Dendritic cell treated with granulocyte-macrophage colony-stimulating factor and Interleukin-4, amounts not matched to agents 40 ng/mL and 50 ng/mL, for 4 days (primary cell): ENCODE results near the gene MAP3K5.
"Not testable (repeated sequence)": the region's sequence is repeated elsewhere in the genome, so short reads cannot be mapped to it uniquely, and the experiment has no call there.

Experiments
- H3K27ac Mint-ChIP-seq: one replicate; pipeline ENCODE4 v1.8.0; 2022; ENCODE audit warnings: mild to moderate bottlenecking, mixed read lengths
- H3K27me3 Mint-ChIP-seq: one replicate; pipeline ENCODE4 v1.8.0; 2022; ENCODE audit warnings: mild to moderate bottlenecking, mixed read lengths
- H3K36me3 Mint-ChIP-seq: one replicate; pipeline ENCODE4 v1.8.0; 2022; ENCODE audit warnings: low read depth, mixed read lengths
- H3K4me1 Mint-ChIP-seq: one replicate; pipeline ENCODE4 v1.8.0; 2022; ENCODE audit warnings: low read depth, mixed read lengths
- H3K4me3 Mint-ChIP-seq: one replicate; pipeline ENCODE4 v1.8.0; 2022; ENCODE audit warnings: mild to moderate bottlenecking, moderate library complexity, mixed read lengths
- H3K9me3 Mint-ChIP-seq: one replicate; pipeline ENCODE4 v1.8.0; 2022; ENCODE audit warnings: mixed read lengths
- intact Hi-C: fragments of 100-400 bp; cut with micrococcal nuclease; formaldehyde crosslinking; loops from one replicate; pipeline ENCODE4 v1.15.0; 2022

MAP3K5 gene

GRCh38 chr6:136585523-136585922 is 206.8 kb downstream of the MAP3K5 start:
- H3K4me1 Mint-ChIP-seq: peaks cover 25% of the 10 kb centered on the region
- not testable (repeated sequence) for H3K4me3 Mint-ChIP-seq, H3K27me3 Mint-ChIP-seq, H3K9me3 Mint-ChIP-seq, H3K27ac Mint-ChIP-seq
- intact Hi-C loops: loop anchor here (10.0 kb wide), 1 partner anchor 209 kb away; the partner anchor contains the start of gene MAP3K5
- peaks cover 84% of the 10 kb centered on the region for H3K36me3 Mint-ChIP-seq

GRCh38 chr6:136584290-136584689 is 208.0 kb downstream of the MAP3K5 start:
- Mint-ChIP-seq H3K36me3 (peaks cover 84% of the 10 kb centered on the region), H3K4me1 (peaks cover 16% of the 10 kb centered on the region), H3K27ac (peak overlapping the region; percentile 74)
- intact Hi-C loops: loop anchor here (5.0 to 10.0 kb wide), 2 partner anchors 58 to 211 kb away; partner anchors contain the start of gene MAP3K5
- H3K27me3 Mint-ChIP-seq, H3K9me3 Mint-ChIP-seq, H3K4me3 Mint-ChIP-seq: not testable (repeated sequence)

DNA sequence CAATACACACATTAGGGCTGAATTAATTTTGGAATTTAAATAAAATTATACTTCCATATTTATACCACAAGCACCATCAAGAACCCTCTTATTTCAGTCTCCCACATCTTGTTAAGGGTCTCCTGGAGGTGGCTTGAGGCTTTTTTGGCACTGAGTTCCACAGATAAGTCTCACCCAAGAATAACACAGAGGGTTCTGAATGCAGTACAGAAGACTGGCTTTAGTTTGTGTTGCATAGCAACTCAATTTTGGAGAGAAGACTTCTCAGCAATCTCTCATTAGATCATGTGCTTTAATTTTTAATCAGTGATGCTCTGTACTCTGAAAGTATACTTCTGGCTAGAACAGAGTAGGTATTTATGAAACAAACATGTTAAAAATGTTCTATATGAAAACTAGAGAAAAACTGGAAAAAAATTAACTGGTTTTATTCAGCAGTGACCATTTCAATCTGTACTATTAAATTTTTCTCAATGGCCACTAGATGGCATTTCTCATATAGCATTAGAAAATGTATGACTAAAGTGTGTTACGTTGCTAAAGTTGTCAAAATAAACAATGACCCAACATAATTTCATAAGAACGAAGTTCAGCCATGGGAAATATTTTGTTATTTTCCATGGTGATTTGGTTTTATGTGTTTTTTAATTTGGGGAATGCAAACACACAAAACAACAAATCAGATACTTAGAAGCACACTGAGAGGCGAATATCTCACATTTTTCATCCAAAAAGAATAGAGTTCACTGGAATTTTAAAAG is 209.4 kb downstream of the MAP3K5 start:
- H3K27ac Mint-ChIP-seq: peak overlapping the region; percentile 74
- no peak overlapping the region for H3K4me3 Mint-ChIP-seq
- peaks cover 11% of the 10 kb centered on the region for H3K4me1 Mint-ChIP-seq
- peaks cover 84% of the 10 kb centered on the region for H3K36me3 Mint-ChIP-seq
- intact Hi-C loops: loop anchor here (5.0 to 10.0 kb wide), 2 partner anchors 59 to 212 kb away; partner anchors contain the start of gene MAP3K5
- H3K9me3 Mint-ChIP-seq: no peaks in the 10 kb centered on the region
- no peaks in the 10 kb centered on the region for H3K27me3 Mint-ChIP-seq

GRCh38 chr6:136579800-136580199 is 212.5 kb downstream of the MAP3K5 start:
- no peaks in the 10 kb centered on the region for H3K9me3 Mint-ChIP-seq
- H3K27ac Mint-ChIP-seq: no peak overlapping the region
- H3K4me3 Mint-ChIP-seq: no peak overlapping the region
- peaks cover 99% of the 10 kb centered on the region for H3K36me3 Mint-ChIP-seq
- intact Hi-C loops: loop anchor here (5.0 to 10.0 kb wide), 2 partner anchors 63 to 215 kb away; partner anchors contain the start of gene MAP3K5
- no peaks in the 10 kb centered on the region for H3K27me3 Mint-ChIP-seq
- peaks cover 11% of the 10 kb centered on the region for H3K4me1 Mint-ChIP-seq

DNA sequence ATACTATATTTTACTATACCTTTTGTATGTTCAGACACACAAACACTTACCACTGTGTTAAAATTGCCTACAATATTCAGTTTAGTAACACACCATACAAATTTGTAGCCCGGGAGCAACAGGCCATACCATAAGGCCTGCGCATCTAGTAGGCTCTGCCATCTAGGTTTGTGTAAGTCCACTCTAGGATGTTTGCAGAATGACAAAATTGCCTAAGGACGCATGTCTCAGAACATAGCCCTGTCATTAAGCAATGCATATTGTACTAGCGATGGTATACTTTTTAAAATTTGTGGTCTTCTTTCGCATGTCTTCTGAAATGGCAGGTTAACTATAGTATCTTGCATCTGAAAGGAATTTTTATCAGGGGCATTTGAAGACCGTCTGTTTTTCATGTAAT is 215.5 kb downstream of the MAP3K5 start:
- no peak overlapping the region for H3K4me3 Mint-ChIP-seq
- no peaks in the 10 kb centered on the region for H3K27me3 Mint-ChIP-seq
- peaks cover 12% of the 10 kb centered on the region for H3K9me3 Mint-ChIP-seq
- H3K4me1 Mint-ChIP-seq: no peaks in the 10 kb centered on the region
- intact Hi-C loops: no loop called here
- no peak overlapping the region for H3K27ac Mint-ChIP-seq
- peaks cover 98% of the 10 kb centered on the region for H3K36me3 Mint-ChIP-seq

- Mint-ChIP-seq H3K27ac (no peak overlapping the region), H3K4me1 (peaks cover under 1% of the 10 kb centered on the region), H3K27me3 (no peaks in the 10 kb centered on the region), H3K36me3 (peaks cover 94% of the 10 kb centered on the region), H3K9me3 (peaks cover 22% of the 10 kb centered on the region), H3K4me3 (no peak overlapping the region)
- intact Hi-C loops: no loop called here
Measured at GRCh38 chr6:136571496-136571895, 220.8 kb downstream of the MAP3K5 start.

- H3K4me1 Mint-ChIP-seq: peaks cover 5% of the 10 kb centered on the region
- H3K4me3 Mint-ChIP-seq: no peak overlapping the region
- no peaks in the 10 kb centered on the region for H3K27me3 Mint-ChIP-seq
- intact Hi-C loops: no loop called here
- H3K9me3 Mint-ChIP-seq: peaks cover 22% of the 10 kb centered on the region
- H3K27ac Mint-ChIP-seq: no peak overlapping the region
- peaks cover 93% of the 10 kb centered on the region for H3K36me3 Mint-ChIP-seq
Measured at GRCh38 chr6:136571065-136571464, 221.2 kb downstream of the MAP3K5 start.

GRCh38 chr6:136568129-136568528 is 224.1 kb downstream of the MAP3K5 start:
- H3K27ac Mint-ChIP-seq: no peak overlapping the region
- peaks cover 86% of the 10 kb centered on the region for H3K36me3 Mint-ChIP-seq
- intact Hi-C loops: no loop called here
- H3K9me3 Mint-ChIP-seq: peaks cover 16% of the 10 kb centered on the region
- H3K4me1 Mint-ChIP-seq: peaks cover 11% of the 10 kb centered on the region
- no peaks in the 10 kb centered on the region for H3K27me3 Mint-ChIP-seq
- H3K4me3 Mint-ChIP-seq: no peak overlapping the region

GRCh38 chr6:136567688-136568087 is 224.6 kb downstream of the MAP3K5 start:
- no peaks in the 10 kb centered on the region for H3K27me3 Mint-ChIP-seq
- intact Hi-C loops: no loop called here
- H3K9me3 Mint-ChIP-seq: peaks cover 13% of the 10 kb centered on the region
- no peak overlapping the region for H3K4me3 Mint-ChIP-seq
- H3K4me1 Mint-ChIP-seq: peaks cover 11% of the 10 kb centered on the region
- H3K36me3 Mint-ChIP-seq: peaks cover 81% of the 10 kb centered on the region
- no peak overlapping the region for H3K27ac Mint-ChIP-seq

- Mint-ChIP-seq H3K36me3 (peaks cover 73% of the 10 kb centered on the region), H3K27ac (no peak overlapping the region), H3K4me3 (no peak overlapping the region), H3K9me3 (peaks cover 10% of the 10 kb centered on the region), H3K4me1 (peaks cover 11% of the 10 kb centered on the region), H3K27me3 (no peaks in the 10 kb centered on the region)
- intact Hi-C loops: no loop called here
Measured at GRCh38 chr6:136566851-136567250, 225.4 kb downstream of the MAP3K5 start.

- peak overlapping the region; percentile 70 for H3K27ac Mint-ChIP-seq
- H3K4me1 Mint-ChIP-seq: peaks cover 11% of the 10 kb centered on the region
- H3K9me3 Mint-ChIP-seq: peaks cover 2% of the 10 kb centered on the region
- intact Hi-C loops: no loop called here
- H3K4me3 Mint-ChIP-seq: no peak overlapping the region
- H3K36me3 Mint-ChIP-seq: peaks cover 72% of the 10 kb centered on the region
- H3K27me3 Mint-ChIP-seq: no peaks in the 10 kb centered on the region
Measured at GRCh38 chr6:136566007-136566487, 226.2 kb downstream of the MAP3K5 start.

DNA sequence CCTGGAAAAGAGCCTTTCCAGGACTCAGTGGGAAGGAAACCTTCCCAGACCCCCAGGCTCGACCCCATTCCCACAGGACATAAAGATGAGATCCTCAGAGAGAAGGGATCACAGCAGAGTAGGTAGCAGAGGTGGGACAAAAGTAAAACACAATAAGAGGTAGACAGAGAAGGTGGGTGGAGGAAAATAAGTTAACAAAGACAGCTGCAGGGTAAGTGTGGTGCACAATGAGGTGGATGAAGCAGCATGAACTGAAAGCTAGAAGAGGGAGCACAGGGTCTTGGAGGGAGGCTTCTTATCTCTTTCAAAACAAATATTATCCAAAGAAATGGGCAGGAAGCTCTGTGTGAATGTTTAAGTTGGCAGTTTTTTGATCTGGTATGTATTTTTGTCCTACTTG is 228.1 kb downstream of the MAP3K5 start:
- Mint-ChIP-seq H3K27me3 (no peaks in the 10 kb centered on the region), H3K9me3 (no peaks in the 10 kb centered on the region), H3K36me3 (peaks cover 69% of the 10 kb centered on the region), H3K4me3 (no peak overlapping the region), H3K27ac (peak overlapping the region; percentile 2), H3K4me1 (peaks cover 11% of the 10 kb centered on the region)
- intact Hi-C loops: no loop called here

DNA sequence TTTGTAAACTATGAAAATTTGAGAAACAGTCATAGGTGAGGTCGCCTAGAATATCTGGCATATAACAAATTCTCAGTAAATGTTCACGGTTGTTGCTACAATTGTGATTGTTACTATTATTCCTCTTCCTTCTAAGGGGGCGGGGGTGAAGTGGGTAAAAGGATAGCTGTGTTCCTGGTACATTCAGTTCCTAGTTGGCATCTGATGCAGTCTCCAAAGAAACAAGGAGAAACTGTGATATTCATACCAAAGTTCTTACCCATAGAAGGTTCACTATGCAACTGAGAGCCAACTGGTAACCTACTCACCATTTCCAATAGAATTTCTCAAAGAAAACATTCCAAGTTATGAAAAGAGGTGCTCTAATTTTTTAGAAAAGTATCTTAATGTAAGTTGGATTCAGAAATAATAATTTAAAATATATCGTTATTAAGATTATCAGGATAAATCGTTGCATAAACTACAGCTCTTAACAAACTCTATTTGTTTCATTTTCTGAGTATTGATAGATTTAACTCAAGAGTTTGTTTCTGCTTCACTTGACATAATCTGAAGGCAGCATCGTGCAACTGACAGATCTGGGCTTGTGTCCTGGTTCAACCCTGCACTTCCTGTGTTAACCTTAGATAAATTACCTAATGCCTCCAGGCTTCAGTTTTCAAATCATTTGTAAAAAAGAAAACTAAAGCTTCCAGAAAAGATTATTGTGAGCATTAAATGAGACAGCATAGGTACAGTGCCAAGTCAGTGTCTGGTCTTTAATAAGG is 228.7 kb downstream of the MAP3K5 start:
- H3K9me3 Mint-ChIP-seq: no peaks in the 10 kb centered on the region
- no peaks in the 10 kb centered on the region for H3K27me3 Mint-ChIP-seq
- intact Hi-C loops: no loop called here
- H3K4me1 Mint-ChIP-seq: peaks cover 11% of the 10 kb centered on the region
- peak overlapping the region; percentile 2 for H3K27ac Mint-ChIP-seq
- no peak overlapping the region for H3K4me3 Mint-ChIP-seq
- peaks cover 71% of the 10 kb centered on the region for H3K36me3 Mint-ChIP-seq

GRCh38 chr6:136562211-136562610 is 230.1 kb downstream of the MAP3K5 start:
- intact Hi-C loops: no loop called here
- Mint-ChIP-seq H3K27ac (no peak overlapping the region), H3K27me3 (no peaks in the 10 kb centered on the region), H3K36me3 (peaks cover 71% of the 10 kb centered on the region), H3K4me1 (peaks cover 11% of the 10 kb centered on the region), H3K4me3 (no peak overlapping the region), H3K9me3 (no peaks in the 10 kb centered on the region)
